ENCODE measurements around the gene ACOT13. TPM values are rescaled to one million over a fixed set of nuclear protein-coding genes. Genes with fewer than 3 reads are reported as not detected.

ACOT13 gene
- total and polyA plus RNA-seq, 2 of the 4 experiments (the other 2 are of a cell fraction) = 3.6 to 25.7 TPM

- dilution Hi-C loops (cut with HindIII; ENCODE audit: low sequenced_read_pairs, unreplicated experiment) = no loop called here
- Histone ChIP-seq H3K4me1 (ENCODE audit: control insufficient read depth, insufficient read depth, low read length) (no peaks in the 10 kb centered on the region), H3K14ac (replicated peaks; ENCODE audit: low read depth, low read length) (no peak overlapping the region), H3K56ac (ENCODE audit: extremely low read depth, insufficient read depth, low read length) (no peak overlapping the region), H3K36me3 (ENCODE audit: control insufficient read depth, insufficient read depth, low read length) (no peaks in the 10 kb centered on the region), H2AK5ac (ENCODE audit: low read depth, low read length) (no peak overlapping the region), H2BK15ac (ENCODE audit: low read depth, low read length) (no peak overlapping the region), H3K79me1 (ENCODE audit: low read depth in 1 of 2, low read length in 2 of 2) (no peaks in the 10 kb centered on the region), H4K5ac (ENCODE audit: low read depth, low read length) (no peak overlapping the region), H3K27ac (ENCODE audit: insufficient read depth, low read length) (no peak overlapping the region), H3K9me1 (ENCODE audit: insufficient read depth, low read length) (no peaks in the 10 kb centered on the region), H3K4me2 (ENCODE audit: low read depth, low read length) (no peak overlapping the region), H3K18ac (ENCODE audit: low read depth, low read length) (no peak overlapping the region), H3K4me3 (ENCODE audit: insufficient read depth, low read depth, low read length) (no peak overlapping the region), H4K20me1 (ENCODE audit: insufficient read depth, low read length) (no peaks in the 10 kb centered on the region), H3K4ac (ENCODE audit: low read depth, low read length) (no peak overlapping the region), H2BK5ac (ENCODE audit: low read depth, low read length, poor library complexity, severe bottlenecking) (no peak overlapping the region), H2AK9ac (replicated peaks; ENCODE audit: low read depth, low read length, poor library complexity) (no peak overlapping the region), H4K8ac (ENCODE audit: low read depth in 2 of 2, low read length in 2 of 2) (no peak overlapping the region), H4K91ac (ENCODE audit: insufficient read depth, low read depth, low read length) (no peak overlapping the region), H3K9me3 (ENCODE audit: control insufficient read depth, insufficient read depth, low read length) (no peaks in the 10 kb centered on the region), H3K9ac (ENCODE audit: low read depth, low read length) (no peak overlapping the region), H3K23ac (ENCODE audit: low read depth, low read length) (no peak overlapping the region), H3K27me3 (ENCODE audit: control insufficient read depth, insufficient read depth, low read length) (peaks cover 1% of the 10 kb centered on the region; the same call in 1 of the 2 replicates), H2BK20ac (ENCODE audit: low read depth, low read length) (no peak overlapping the region), H2BK120ac (ENCODE audit: low read depth, low read length) (no peak overlapping the region), H2AFZ (replicated peaks; ENCODE audit: low read length, poor library complexity) (no peak overlapping the region)
- CTCF ChIA-PET = no interaction called here
- TF ChIP-seq RAD21 (IDR thresholded peaks at IDR 0.05; ENCODE audit: low read length) (no peak), RFX5 (IDR thresholded peaks at IDR 0.05; ENCODE audit: low read depth, low read length) (no peak), POLR2A (IDR thresholded peaks at IDR 0.05; ENCODE audit: low read depth, low read length) (no peak), MAFK (IDR thresholded peaks at IDR 0.05; ENCODE audit: low read depth, low read length) (no peak), NFE2L2 (IDR thresholded peaks at IDR 0.05; ENCODE audit: low read depth, low read length) (no peak), CHD1 (IDR thresholded peaks at IDR 0.05; ENCODE audit: low read depth, low read length) (no peak)
- in situ Hi-C loops (cut with MboI; ENCODE audit: low sequenced_read_pairs) = no loop called here
- no TSS peak for BruUV-seq (replicated peaks)
- DNase-seq (no peak), ATAC-seq (ENCODE audit: low read depth) (no peak)
- POLR2A ChIA-PET (ENCODE audit: unreplicated experiment) = no interaction called here
- intact Hi-C loops (cut with micrococcal nuclease) = no loop called here
Observed at GRCh38 chr6:24636681-24637080, 30.2 kb upstream of the ACOT13 start.
